Measurements from ENCODE around the gene ABI3BP.

Gene ABI3BP

DNA sequence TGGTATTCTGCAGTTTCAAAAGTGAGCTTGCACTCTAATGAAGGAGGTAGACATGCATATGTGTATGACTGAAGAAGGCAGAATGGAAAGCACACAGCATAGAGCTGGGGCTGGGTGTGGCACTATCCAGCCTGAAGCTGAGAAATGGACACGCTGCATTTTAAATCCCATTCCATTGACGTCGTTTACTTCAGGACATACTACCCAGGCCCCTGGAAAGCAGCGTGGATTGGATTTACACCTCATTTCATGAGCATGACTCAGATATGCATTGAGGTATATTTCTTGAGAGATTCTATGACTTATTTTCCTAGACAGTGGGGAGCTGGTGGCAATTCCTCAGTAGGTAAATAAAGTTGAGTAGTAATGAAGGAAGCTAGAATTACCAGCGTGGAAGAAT, 101.4 kb downstream of the ABI3BP start:
- DNase-seq (ENCODE audit: low read depth in 2 of 2), result no peak

DNA sequence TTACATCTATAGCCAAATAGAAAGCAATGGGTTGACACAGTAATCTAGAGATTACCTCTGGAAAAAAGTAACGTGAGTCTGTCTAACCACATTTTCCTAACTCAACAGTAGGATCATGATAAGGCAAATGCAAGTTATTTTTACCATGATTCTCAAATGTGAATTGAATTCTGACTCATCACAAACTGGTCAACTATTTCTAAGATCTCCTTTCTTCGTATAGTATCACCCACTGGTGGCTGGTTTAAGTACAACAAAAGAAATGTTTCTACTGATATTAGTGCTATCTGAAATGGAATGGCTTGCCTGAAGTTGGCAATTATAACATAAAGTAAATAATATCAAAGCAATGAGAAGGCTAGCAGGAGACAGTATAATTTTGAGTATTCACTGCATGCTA, 102.2 kb downstream of the ABI3BP start:
- no peak for DNase-seq (ENCODE audit: low read depth in 2 of 2)

DNA sequence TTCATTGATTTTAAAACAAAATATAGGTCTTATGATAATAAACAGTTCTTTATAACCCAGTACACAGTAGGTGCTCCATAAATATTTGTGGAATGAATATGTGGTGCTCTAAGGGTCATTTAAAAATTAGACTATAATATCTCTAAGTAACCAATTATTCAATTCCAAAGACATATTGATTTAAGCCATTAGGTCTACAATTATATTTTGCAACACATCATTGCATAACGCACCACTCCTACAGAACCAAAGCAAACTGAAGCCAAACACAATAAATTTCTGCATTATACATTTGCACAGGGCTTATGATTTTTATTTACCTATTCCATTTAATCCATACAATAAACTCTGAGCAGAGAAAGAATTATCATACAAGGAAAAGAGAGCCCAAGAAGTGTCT, 104.3 kb downstream of the ABI3BP start:
- DNase-seq (ENCODE audit: low read depth in 2 of 2), result no peak

DNA sequence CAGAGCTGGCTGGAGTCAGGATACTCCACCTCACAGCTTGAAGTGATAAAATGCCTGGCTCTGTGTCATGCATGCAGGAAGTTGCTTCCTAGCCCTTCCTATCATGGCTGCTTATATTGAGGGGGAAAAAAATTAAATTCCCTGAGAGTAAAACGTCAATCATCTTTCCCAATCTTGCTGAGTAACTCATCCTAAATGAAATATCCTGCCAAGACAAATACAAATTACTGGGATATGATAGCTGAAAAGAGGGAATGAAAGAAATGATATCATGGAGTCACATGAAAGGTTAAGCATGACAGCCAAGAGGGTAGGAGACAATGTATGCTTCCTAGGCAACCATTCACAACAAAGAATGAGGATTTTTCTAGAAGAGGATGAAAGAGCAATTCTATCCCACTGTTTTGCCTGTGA, 110.6 kb downstream of the ABI3BP start:
- DNase-seq (ENCODE audit: low read depth in 2 of 2), result no peak

- no peak for DNase-seq (ENCODE audit: low read depth in 2 of 2)
Measured at GRCh38 chr3:100880845-100881244, 112.4 kb downstream of the ABI3BP start.

GRCh38 chr3:100880072-100880471, 113.1 kb downstream of the ABI3BP start:
- no peak for DNase-seq (ENCODE audit: low read depth in 2 of 2)

GRCh38 chr3:100879195-100879810, 113.9 kb downstream of the ABI3BP start:
- no peak for DNase-seq (ENCODE audit: low read depth in 2 of 2)

DNA sequence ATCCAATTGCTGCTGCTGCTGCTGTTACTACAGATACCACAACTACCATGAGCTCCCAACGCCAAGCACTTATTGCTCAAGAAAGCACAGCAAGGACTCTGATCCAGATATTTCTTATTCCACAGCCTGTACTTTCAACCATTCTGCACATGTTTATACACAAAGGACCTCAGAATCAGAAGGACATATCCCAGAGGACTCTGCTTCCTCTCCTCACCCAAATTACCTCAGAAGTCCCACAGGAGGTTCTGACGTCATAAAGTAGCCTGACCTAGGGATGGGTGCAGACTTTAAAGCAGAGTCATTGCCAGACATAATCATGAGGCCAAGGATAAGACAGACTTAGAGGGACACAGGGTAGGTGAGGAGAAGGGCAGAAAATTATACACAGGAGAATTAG, 115.9 kb downstream of the ABI3BP start:
- DNase-seq (ENCODE audit: low read depth in 2 of 2), result no peak

- DNase-seq (ENCODE audit: low read depth in 2 of 2), result no peak
Measured at GRCh38 chr3:100875239-100875638, 118.0 kb downstream of the ABI3BP start.

DNA sequence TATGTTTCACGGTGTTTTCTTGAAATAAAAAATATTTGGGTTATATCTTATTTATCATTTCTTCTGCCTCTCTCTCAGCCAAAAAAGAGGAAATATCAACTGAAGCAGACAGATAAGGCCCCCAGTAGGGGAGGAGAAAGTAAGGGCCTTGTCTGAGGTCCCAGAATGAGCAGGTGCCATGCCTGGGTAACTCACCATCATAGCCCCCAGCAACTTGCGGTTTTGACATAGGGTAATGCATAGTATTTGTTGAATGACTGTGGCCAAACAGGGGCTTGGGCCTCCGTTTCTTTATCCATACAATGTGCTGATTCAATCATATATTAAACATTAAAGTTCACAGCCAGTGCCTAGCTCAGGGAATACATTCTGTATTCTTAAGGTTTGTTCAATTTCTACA, 119.6 kb downstream of the ABI3BP start:
- no peak for DNase-seq (ENCODE audit: low read depth in 2 of 2)

DNA sequence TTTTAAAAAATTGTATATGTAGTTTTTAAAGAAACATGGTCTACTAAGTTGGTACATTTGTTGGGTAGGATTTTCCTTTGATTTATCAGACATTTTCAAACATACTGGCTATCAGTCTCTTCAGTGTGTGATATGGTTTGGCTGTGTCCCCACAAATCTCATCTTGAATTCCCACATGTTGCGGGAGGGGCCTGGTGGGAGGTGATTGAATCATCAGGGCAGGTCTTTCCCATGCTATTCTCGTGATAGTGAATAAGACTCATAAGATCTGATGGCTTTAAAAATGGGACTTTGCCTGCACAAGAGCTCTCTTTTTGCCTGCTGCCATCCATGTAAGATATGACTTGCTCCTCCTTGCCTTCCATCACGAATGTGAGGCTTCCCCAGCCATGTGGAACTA, 121.9 kb downstream of the ABI3BP start:
- DNase-seq (ENCODE audit: low read depth in 2 of 2), result no peak

GRCh38 chr3:100869787-100870186, 123.4 kb downstream of the ABI3BP start:
- DNase-seq (ENCODE audit: low read depth in 2 of 2), result no peak

DNA sequence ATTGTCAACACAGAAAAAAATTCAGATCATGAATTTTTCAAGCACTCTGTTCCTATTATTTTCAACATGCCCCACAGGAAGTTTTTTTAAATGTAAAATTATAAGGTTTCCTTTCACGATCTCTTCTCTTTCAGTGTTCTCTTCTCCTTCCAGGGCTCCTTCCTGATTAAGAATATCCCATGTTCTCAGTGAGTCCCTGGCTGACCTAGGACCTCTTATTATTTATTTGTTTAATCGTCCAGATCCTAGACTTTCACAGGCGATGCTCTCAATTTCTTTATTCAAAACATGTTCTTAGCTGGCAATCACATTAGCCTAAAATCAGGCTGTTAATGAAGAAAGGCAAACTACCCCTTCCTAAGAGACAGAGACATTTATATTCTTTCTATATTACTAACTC, 124.3 kb downstream of the ABI3BP start:
- DNase-seq (ENCODE audit: low read depth in 2 of 2), result no peak

- DNase-seq (ENCODE audit: low read depth in 2 of 2), result no peak
Measured at GRCh38 chr3:100868096-100868495, 125.1 kb downstream of the ABI3BP start.

- DNase-seq (ENCODE audit: low read depth in 2 of 2), result no peak
Measured at GRCh38 chr3:100865442-100865841, 127.8 kb downstream of the ABI3BP start.

DNA sequence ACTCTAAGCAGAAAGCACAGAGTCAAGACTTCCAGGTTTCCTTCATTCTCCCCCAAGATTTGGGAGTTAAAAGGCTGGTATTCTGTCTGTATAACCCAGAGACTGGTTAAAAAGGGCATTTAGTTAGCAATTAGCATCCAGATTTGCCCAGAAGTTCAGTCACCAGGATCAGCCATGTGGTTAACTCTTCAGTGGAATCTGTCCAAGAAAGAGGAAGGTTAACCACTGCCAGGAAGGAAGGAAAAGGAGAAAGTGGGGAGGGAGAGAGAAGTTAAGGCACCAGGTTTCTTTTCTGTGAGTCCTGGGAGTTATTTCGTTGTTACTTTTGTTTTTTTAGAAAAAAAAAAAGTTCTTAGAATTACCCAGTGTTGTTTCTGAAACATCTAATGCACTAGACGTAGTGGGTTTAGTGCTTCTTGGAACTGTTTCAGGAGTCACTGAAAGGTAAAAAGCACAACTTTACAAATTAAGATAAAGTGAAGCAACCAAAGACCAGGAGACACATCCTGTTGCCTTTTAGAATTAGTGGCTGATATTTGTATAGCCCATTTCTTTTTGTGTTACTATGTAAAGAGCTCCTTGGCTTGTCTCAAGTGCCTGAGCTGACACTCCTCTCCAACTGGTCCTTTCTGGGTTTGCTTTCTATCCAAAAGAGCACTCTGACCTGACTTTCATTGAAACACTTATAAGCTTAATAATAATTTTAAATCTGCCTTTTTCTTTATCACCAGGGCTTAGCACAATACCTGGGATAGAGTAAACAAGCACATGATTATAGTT, 128.6 kb downstream of the ABI3BP start:
- DNase-seq (ENCODE audit: low read depth in 2 of 2), result no peak

DNA sequence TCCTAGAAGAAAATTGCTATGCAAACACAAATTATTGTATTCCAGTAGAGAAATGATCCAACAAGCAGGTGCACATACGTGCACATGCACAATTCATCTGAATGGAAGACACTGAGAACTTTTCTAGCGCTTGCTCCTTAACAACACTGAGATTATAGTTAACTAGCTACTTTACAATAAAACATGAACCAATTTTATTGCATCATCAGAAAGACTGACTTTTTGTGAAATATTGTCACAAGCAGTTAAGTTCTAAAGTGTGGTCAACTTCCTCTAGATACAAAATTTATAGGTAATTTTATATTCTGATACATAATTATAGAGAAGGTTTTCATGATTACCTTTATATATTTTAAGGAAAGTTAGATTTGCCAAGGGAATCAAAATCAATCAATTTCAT, 135.4 kb downstream of the ABI3BP start:
- DNase-seq (ENCODE audit: low read depth in 2 of 2), result no peak

GRCh38 chr3:100856821-100857220, 136.4 kb downstream of the ABI3BP start:
- DNase-seq (ENCODE audit: low read depth in 2 of 2), result no peak

- DNase-seq (ENCODE audit: low read depth in 2 of 2), result no peak
Measured at GRCh38 chr3:100852840-100853239, 140.4 kb downstream of the ABI3BP start.

DNA sequence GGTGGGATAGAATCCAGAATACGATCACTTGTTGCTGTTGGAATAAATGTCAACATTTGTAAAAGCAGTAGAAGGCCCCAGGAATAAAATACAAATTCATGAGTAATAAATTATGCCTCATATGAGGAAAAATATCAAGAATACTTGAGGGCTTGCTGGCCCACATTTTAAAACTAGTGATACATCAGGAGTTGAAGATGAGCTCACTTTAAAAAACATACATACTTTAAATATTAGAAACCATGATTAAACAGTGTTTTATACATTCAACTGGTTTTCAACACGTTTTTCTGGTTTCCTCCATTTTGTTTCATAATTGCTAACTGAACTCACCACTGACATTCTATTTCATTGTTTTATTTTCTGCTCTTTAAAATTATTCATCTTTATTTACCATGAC, 142.5 kb downstream of the ABI3BP start:
- no peak for DNase-seq (ENCODE audit: low read depth in 2 of 2)

- DNase-seq (ENCODE audit: low read depth in 2 of 2), result no peak
Measured at GRCh38 chr3:100850156-100850555, 143.1 kb downstream of the ABI3BP start.

DNA sequence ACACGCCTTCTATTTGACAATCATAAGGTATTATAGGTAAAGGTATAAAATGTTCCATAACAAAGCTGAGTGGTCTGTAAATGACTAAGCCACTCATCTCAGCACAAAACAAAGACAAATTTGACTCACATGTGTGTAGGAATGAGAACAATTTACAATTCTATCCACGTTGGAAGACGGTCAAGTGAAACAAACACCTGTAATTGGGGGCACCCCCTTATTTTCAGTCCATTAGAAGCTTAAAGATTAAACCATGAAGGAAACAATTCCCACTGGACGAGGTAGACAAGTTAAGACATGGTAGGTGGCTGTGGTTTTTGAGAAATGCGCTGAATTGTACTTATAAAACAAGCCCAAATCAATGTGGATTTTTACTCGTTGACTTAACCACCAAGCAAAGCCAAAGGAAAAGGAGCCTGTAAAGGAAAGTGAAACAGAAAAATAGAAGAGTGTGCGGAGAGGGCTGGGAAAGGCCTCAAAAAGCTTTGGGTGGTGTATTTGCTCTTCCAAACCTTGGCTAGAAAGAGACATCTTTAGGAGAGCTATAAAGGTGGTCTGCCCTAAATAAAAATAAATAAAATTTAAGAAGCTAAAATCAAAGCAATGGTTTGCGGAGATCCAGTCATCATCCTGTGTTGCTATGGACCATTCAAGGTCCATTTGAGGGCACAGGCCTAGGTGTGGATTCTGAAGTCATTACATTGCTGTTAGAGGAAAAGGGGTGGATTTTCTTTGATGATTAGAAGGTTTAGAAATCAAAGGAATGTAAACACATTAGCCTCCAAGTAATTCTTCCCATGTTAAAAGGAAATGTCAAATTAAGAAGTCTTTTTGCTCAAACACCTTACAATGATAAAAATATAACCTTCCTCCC, 148.9 kb downstream of the ABI3BP start:
- DNase-seq (ENCODE audit: low read depth in 2 of 2), result no peak

DNA sequence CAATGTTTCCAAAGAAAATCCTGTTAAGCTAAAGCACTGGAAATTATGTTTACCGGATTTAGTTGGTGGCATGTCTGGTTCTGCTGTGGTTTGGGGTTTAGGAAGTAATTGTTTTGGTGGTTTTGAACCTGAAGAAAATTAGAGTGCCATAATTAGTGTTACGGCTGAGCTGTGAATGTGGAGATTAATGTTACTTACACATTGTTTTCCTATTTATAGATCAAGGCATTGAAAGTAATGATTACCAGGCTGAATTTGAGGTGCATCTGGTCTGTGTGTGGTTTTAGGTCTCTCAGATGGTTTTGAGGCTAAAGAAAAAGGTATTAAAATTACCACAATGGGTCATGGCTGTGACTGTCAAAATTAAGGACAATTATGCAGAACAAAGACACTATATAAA, 155.1 kb downstream of the ABI3BP start:
- no peak for DNase-seq (ENCODE audit: low read depth in 2 of 2)

Data from stimulated activated CD8-positive, alpha-beta memory T cell treated with anti-CD3 and anti-CD28 coated beads, Interleukin-15, amount 100 ng/mL, for 48 hours (primary cell).